K562 (cell line): Measurements from ENCODE around the gene ZFAND2A. TPM values are rescaled to one million over a fixed set of nuclear protein-coding genes. Genes with fewer than 3 reads are reported as not detected.
A peak's percentile ranks its signal among the peaks of the same experiment; 100 is the strongest.

Experiments used
- CCNT2 ChIP-seq: IDR thresholded peaks from 2 replicates; pipeline ENCODE4 v1.6.1; 2011; ENCODE audit warnings: borderline replicate concordance, low read depth, mild to moderate bottlenecking, moderate library complexity, mixed read lengths, low read length; ENCODE audit not compliant: insufficient read length; ENCODE audit errors: extremely low read depth
- CSDE1 ChIP-seq, 2 experiments: fragments of 450-650 bp; IDR thresholded peaks; 2 replicates each; pipeline ENCODE4 v1.6.1; 2016; ENCODE audit warnings: mild to moderate bottlenecking in 1 of 2
- FOXP4 ChIP-seq: sonication (generic); formaldehyde crosslinking; IDR thresholded peaks from 2 replicates; pipeline ENCODE4 v1.8.0; 2022; ENCODE audit warnings: mild to moderate bottlenecking, missing genetic modification reagents, borderline replicate concordance
- HDAC8 ChIP-seq: fragments of 450-650 bp; IDR thresholded peaks from 2 replicates; pipeline ENCODE4 v1.6.1; 2016; ENCODE audit warnings: mild to moderate bottlenecking, missing genetic modification characterization, moderate library complexity, missing compliant biosample characterization
- L3MBTL2 ChIP-seq: fragments of 450-650 bp; IDR thresholded peaks from 2 replicates; pipeline ENCODE4 v1.6.1; 2016; ENCODE audit warnings: mild to moderate bottlenecking, moderate library complexity
- NBN ChIP-seq: fragments of 450-650 bp; IDR thresholded peaks from 2 replicates; pipeline ENCODE4 v1.6.1; 2016; ENCODE audit warnings: low read depth, mild to moderate bottlenecking
- NELFE ChIP-seq: IDR thresholded peaks from 2 replicates; pipeline ENCODE4 v1.6.1; 2011; ENCODE audit warnings: mild to moderate bottlenecking; ENCODE audit not compliant: insufficient read depth, insufficient read length
- NFIC ChIP-seq: fragments of 450-650 bp; IDR thresholded peaks from 2 replicates; pipeline ENCODE4 v1.6.1; 2017; ENCODE audit warnings: mild to moderate bottlenecking, inconsistent platforms
- NR0B1 ChIP-seq: fragments of 450-650 bp; IDR thresholded peaks from one replicate; pipeline ENCODE4 v1.6.1; 2018; ENCODE audit warnings: mild to moderate bottlenecking, moderate library complexity; ENCODE audit not compliant: partially characterized antibody
- STAT5A ChIP-seq: IDR thresholded peaks from 2 replicates; pipeline ENCODE4 v1.6.1; 2012; ENCODE audit warnings: low read length, inconsistent platforms, borderline replicate concordance
- TARDBP ChIP-seq: fragments of 450-650 bp; IDR thresholded peaks from 2 replicates; pipeline ENCODE4 v1.6.1; 2016
- THAP7 ChIP-seq: fragments of 250-450 bp; sonication (Bioruptor Pico); IDR thresholded peaks from 2 replicates; pipeline ENCODE4 v1.5.0; 2021
- THRB ChIP-seq: fragments of 450-650 bp; formaldehyde crosslinking; conservative IDR thresholded peaks from 2 replicates; pipeline ENCODE4 v1.4.0; 2022; ENCODE audit warnings: mild to moderate bottlenecking, missing genetic modification characterization
- WHSC1 ChIP-seq: IDR thresholded peaks from one replicate; pipeline ENCODE4 v1.6.1; 2012; ENCODE audit warnings: low read length, control low read depth, inconsistent platforms
- ZC3H4 ChIP-seq: sonication (generic); formaldehyde crosslinking; IDR thresholded peaks from 2 replicates; pipeline ENCODE4 v1.9.0; 2021; ENCODE audit warnings: missing genetic modification reagents, borderline replicate concordance
- ZNF121 ChIP-seq: sonication (generic); formaldehyde crosslinking; conservative IDR thresholded peaks from 2 replicates; pipeline ENCODE4 v1.8.0; 2022; ENCODE audit warnings: missing genetic modification reagents
- ZNF449 ChIP-seq: fragments of 250-450 bp; sonication (Bioruptor Pico); IDR thresholded peaks from 2 replicates; pipeline ENCODE4 v1.8.0; 2022; ENCODE audit warnings: moderate library complexity, mild to moderate bottlenecking, inconsistent platforms
- polyA plus RNA-seq, 8 experiments: library from polyadenylated mRNA; depleted of rRNA in 4 of 8; stranded (reverse) in 5 of 8; unstranded in 3 of 8; fragments of >200 nt; fragmentation: Nextera tagmentation in 2 of 8; fragmentation: Illumina TruSeq in 1 of 8; extraction: Ambion mirVana in 2 of 8; extraction: Trizol in 1 of 8; gene quantifications; 2 replicates each; pipeline versions ENCODE4 v1.2.1 to v1.2.3, GENCODE V29; 2011 to 2014; ENCODE audit warnings: inconsistent platforms in 1 of 8, missing spikeins in 1 of 8
- total RNA-seq, 7 experiments: library from RNA; depleted of rRNA in 6 of 7; stranded (reverse); fragments of >200 nt in 6 of 7; fragmentation: Illumina TruSeq in 2 of 7; extraction: Trizol in 2 of 7; gene quantifications; 2 replicates each; pipeline versions ENCODE4 v1.2.1 to v1.2.3, GENCODE V29; 2011 to 2021; ENCODE audit warnings: low replicate concordance in 1 of 7

Gene ZFAND2A
- total and polyA plus RNA-seq, 9 of the 15 experiments (the other 6 are each of a cell fraction or from before 2014, with no cell fraction given) = 16.8 to 56.8 (median 26.1) TPM

GRCh38 chr7:1154172-1154739 lies 5.7 kb downstream of the ZFAND2A start (continued):
- TF ChIP-seq NR0B1 (no peak), L3MBTL2 (no peak), NFIC (no peak), NELFE (no peak), THRB (CRISPR knock-in tag) (no peak), ZNF121 (CRISPR knock-in tag) (no peak), ZC3H4 (CRISPR knock-in tag) (0 out of 2 replicates have a peak, but pooled peaks have one; percentile 45), CSDE1 (IDR thresholded peaks at IDR 0.05) (no peak), STAT5A (no peak), ZNF449 (no peak), THAP7 (CRISPR knock-in tag) (no peak), FOXP4 (CRISPR knock-in tag) (no peak), NBN (no peak), TARDBP (no peak), WHSC1 (no peak), HDAC8 (tag) (no peak), CCNT2 (peak; percentile 45)
